ENCODE data around the gene BANF2. TPM values are rescaled to one million over a fixed set of nuclear protein-coding genes. Genes with fewer than 3 reads are reported as not detected.

Gene BANF2
- total RNA-seq, 1 donor from 2014 or later: not detected

DNA sequence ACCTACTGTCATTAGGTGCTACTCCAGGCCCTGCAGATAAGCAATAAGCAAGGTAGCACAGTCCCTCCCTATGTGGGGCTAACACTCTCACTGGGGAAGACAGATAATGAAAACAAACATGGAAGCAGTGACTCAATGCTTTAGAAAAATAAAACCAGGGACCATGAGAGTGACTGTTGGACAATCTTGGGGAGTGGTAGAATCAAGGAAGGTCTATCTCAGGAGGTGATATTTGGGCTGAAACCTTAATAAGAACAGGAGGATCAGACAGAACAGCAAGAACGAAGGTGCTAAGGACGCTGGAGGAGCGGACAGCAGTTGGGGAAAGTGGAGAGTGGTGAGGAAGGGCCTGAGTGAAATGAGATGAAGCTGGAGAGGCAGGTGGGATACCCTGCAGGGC, 58.2 kb downstream of the BANF2 start:
- no peaks in the 10 kb centered on the region for H3K4me1 ChIP-seq
- TF ChIP-seq, protein P1, sequence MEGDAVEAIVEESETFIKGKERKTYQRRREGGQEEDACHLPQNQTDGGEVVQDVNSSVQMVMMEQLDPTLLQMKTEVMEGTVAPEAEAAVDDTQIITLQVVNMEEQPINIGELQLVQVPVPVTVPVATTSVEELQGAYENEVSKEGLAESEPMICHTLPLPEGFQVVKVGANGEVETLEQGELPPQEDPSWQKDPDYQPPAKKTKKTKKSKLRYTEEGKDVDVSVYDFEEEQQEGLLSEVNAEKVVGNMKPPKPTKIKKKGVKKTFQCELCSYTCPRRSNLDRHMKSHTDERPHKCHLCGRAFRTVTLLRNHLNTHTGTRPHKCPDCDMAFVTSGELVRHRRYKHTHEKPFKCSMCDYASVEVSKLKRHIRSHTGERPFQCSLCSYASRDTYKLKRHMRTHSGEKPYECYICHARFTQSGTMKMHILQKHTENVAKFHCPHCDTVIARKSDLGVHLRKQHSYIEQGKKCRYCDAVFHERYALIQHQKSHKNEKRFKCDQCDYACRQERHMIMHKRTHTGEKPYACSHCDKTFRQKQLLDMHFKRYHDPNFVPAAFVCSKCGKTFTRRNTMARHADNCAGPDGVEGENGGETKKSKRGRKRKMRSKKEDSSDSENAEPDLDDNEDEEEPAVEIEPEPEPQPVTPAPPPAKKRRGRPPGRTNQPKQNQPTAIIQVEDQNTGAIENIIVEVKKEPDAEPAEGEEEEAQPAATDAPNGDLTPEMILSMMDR (IDR thresholded peaks at IDR 0.05): no peak
- TF ChIP-seq POLR2A (IDR thresholded peaks at IDR 0.05) (no peak), POLR2AphosphoS5 (IDR thresholded peaks at IDR 0.05; ENCODE audit: insufficient read depth in 1 of 2, low read depth in 1 of 2) (no peak)
- no peak for DNase-seq (ENCODE audit: extremely low spot score in 2 of 2)
- H3K36me3 ChIP-seq: no peaks in the 10 kb centered on the region
- H3K27me3 ChIP-seq: no peaks in the 10 kb centered on the region
- no peak overlapping the region for H3K4me3 ChIP-seq
- H3K27ac ChIP-seq: no peak overlapping the region
- peaks cover 5% of the 10 kb centered on the region for H3K9me3 ChIP-seq
- intact Hi-C loops (cut with DNase I): no loop called here

DNA sequence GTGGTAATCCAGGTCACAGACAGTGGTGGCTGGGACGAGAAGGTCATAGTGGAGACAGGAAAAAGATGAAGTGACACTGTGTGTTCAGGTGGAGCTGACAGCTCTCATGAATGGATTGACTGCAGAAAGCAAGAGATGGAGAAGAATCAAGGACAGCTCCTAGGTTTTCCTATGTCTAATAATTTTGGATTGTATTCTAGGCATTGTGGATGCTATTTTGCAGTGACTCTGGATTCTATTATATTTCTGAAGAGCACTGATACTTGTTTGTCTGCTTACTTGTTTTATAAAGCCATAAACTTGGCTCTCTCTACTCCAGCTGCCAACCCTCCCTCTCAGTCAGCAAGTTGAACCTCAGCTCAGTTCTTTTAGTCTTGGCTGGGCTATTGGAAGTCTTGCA, 58.7 kb downstream of the BANF2 start:
- no peaks in the 10 kb centered on the region for H3K4me1 ChIP-seq
- TF ChIP-seq POLR2AphosphoS5 (IDR thresholded peaks at IDR 0.05; ENCODE audit: insufficient read depth in 1 of 2, low read depth in 1 of 2): no peak
- TF ChIP-seq POLR2A (IDR thresholded peaks at IDR 0.05): no peak
- TF ChIP-seq, protein P1 (IDR thresholded peaks at IDR 0.05): no peak
- no peak for DNase-seq (ENCODE audit: extremely low spot score in 2 of 2)
- H3K27me3 ChIP-seq: no peaks in the 10 kb centered on the region
- peaks cover 5% of the 10 kb centered on the region for H3K9me3 ChIP-seq
- H3K36me3 ChIP-seq: no peaks in the 10 kb centered on the region
- no peak overlapping the region for H3K27ac ChIP-seq
- H3K4me3 ChIP-seq: no peak overlapping the region
- intact Hi-C loops (cut with DNase I): no loop called here

DNA sequence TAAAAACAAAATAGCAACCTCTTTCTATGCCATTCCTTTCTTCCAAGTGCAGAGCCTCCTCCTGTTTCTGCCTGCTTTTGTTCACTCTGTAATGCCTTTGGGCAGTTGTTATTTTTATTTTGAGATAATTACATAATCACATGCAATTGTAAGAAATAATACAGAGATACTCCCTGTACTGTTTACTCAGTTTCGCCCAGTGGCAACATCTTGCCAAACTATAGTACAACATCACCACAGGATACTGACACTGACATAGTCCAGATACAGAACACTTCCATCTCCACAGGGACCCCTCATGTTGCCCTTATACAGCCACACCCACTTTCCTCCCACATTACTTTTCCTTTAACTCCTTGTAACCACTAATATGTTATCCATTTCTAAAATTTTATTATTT, 59.7 kb downstream of the BANF2 start:
- no peak for DNase-seq (ENCODE audit: extremely low spot score in 2 of 2)
- Histone ChIP-seq H3K27ac (no peak overlapping the region), H3K27me3 (no peaks in the 10 kb centered on the region), H3K9me3 (peaks cover 5% of the 10 kb centered on the region), H3K4me1 (no peaks in the 10 kb centered on the region), H3K36me3 (no peaks in the 10 kb centered on the region), H3K4me3 (no peak overlapping the region)
- TF ChIP-seq POLR2A (IDR thresholded peaks at IDR 0.05): no peak
- TF ChIP-seq, protein P1 (IDR thresholded peaks at IDR 0.05): no peak
- no peak for TF ChIP-seq POLR2AphosphoS5 (IDR thresholded peaks at IDR 0.05; ENCODE audit: insufficient read depth in 1 of 2, low read depth in 1 of 2)
- intact Hi-C loops (cut with DNase I): no loop called here

DNA sequence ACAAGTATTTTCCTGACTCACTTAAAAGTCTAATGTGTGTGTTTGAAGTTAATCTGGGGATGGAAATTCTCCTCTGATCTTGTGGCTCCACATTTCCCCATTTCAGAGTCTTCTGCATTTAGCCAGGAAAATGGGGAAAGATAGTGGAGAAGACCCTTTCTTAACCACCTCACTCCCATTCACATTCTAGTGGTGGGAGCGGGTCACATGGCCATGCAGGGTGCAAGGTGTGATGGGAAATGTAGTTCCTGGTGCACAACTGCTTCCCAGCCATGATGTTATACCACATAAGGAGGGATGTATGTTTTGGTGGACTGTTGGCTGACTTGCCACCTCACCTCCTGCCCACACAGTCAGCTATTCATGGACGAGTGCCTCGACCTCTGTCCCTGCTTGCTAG, 61.8 kb downstream of the BANF2 start:
- no peaks in the 10 kb centered on the region for H3K36me3 ChIP-seq
- H3K27me3 ChIP-seq: no peaks in the 10 kb centered on the region
- no peak for DNase-seq (ENCODE audit: extremely low spot score in 2 of 2)
- intact Hi-C loops (cut with DNase I): no loop called here
- no peak overlapping the region for H3K4me3 ChIP-seq
- H3K4me1 ChIP-seq: no peaks in the 10 kb centered on the region
- no peak overlapping the region for H3K27ac ChIP-seq
- TF ChIP-seq, protein P1 (IDR thresholded peaks at IDR 0.05): no peak
- TF ChIP-seq POLR2A (IDR thresholded peaks at IDR 0.05): no peak
- no peak for TF ChIP-seq POLR2AphosphoS5 (IDR thresholded peaks at IDR 0.05; ENCODE audit: insufficient read depth in 1 of 2, low read depth in 1 of 2)
- peaks cover 5% of the 10 kb centered on the region for H3K9me3 ChIP-seq

DNA sequence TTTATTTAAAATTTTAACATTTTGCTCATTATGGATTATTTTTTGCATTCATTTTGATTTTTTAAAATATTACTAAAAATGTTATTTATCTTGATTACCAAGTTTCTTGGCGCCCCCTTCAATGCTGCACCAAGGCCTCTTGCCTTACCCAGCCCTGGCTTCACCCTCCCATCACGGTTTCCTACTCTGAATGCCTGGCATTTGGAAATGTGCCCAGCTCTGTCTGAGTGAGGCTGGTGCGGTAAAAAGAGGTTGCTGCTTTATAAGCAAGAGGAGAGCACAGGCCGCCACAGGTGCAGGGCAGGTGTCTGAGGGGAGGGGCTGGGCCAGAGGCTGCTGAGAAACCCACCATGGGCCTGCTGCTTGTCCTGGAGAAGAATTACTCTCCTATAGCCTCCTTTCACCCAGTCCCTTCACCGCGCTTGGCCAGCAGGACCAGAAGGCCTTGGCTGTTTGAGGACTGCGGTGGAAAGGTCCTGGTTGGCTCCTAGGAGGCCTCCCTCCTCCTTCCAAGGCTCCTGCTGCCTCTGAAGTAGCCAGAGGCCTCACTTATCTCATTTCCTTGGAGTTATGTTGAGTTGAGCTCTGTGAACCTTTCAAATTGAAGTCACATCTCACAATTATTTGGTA, 62.6 kb downstream of the BANF2 start:
- no peak for TF ChIP-seq POLR2AphosphoS5 (IDR thresholded peaks at IDR 0.05; ENCODE audit: insufficient read depth in 1 of 2, low read depth in 1 of 2)
- TF ChIP-seq, protein P1 (IDR thresholded peaks at IDR 0.05): no peak
- no peak for TF ChIP-seq POLR2A (IDR thresholded peaks at IDR 0.05)
- Histone ChIP-seq H3K9me3 (peaks cover 5% of the 10 kb centered on the region), H3K4me1 (no peaks in the 10 kb centered on the region), H3K27ac (no peak overlapping the region), H3K27me3 (no peaks in the 10 kb centered on the region), H3K4me3 (no peak overlapping the region), H3K36me3 (no peaks in the 10 kb centered on the region)
- no peak for DNase-seq (ENCODE audit: extremely low spot score in 2 of 2)
- intact Hi-C loops (cut with DNase I): no loop called here

Measured in vagina (tissue), 2 donors.